SH-SY5Y (cell line): ENCODE measurements around the gene POU3F1.

Source experiments
- GATA2 ChIP-seq: IDR thresholded peaks from 2 replicates; pipeline ENCODE4 v1.6.1; 2011; ENCODE audit warnings: mild to moderate bottlenecking, low read depth, low read length
- GATA3 ChIP-seq: IDR thresholded peaks from 2 replicates; pipeline ENCODE4 v1.6.1; 2011; ENCODE audit warnings: low read depth, mild to moderate bottlenecking, low read length, moderate library complexity

DNA sequence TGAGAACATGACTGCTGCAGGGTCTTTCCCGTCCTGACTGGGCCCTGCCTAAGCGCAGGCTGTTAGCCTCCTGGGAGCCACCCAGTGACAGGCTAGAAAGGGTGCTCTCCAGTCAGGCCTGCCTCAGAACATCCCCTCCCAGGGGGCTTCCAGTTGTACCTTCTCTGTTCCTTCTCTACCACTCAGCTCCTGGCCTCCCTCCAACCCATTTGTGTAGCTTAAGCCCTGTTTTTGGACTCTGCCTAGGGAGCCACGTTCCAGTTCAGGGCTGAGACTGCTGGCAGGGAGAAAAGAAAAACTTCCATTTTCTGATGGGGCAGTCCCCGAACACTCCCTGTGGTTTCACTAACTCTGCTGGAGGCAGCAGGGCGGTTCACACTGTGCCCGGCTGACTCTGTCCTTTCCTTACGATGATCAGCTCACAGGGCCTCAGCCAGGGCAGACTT is 15.3 kb upstream of the POU3F1 start:
- TF ChIP-seq GATA2 (no peak), GATA3 (no peak)
